ENCODE results near the gene RBPMS2. TPM values are rescaled to one million over a fixed set of nuclear protein-coding genes. Genes with fewer than 3 reads are reported as not detected.

RBPMS2 gene
- total RNA-seq, 1 donor from 2014 or later, result 19.7 TPM

DNA sequence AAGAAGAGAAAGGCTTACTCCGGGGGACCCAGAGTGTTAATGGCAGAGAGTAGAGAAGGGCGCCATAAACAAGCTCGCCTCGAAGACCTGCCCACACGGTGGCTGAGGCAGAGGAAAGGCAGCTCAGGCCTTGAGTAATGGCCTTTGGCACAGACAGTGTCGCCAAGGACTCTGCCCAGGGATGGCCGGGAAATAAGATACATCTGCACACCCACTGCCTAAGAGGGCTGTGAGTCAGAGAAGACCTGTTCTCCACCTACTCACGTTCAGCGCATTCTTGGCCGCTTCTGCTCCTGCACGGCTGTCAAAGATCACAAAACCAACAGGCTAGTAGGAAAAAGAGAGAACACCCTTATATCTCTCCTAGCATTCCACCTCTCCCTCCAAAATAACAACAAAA is 26.2 kb downstream of the RBPMS2 start:
- H3K27ac Mint-ChIP-seq, result no peak overlapping the region
- TF ChIP-seq, protein P1, sequence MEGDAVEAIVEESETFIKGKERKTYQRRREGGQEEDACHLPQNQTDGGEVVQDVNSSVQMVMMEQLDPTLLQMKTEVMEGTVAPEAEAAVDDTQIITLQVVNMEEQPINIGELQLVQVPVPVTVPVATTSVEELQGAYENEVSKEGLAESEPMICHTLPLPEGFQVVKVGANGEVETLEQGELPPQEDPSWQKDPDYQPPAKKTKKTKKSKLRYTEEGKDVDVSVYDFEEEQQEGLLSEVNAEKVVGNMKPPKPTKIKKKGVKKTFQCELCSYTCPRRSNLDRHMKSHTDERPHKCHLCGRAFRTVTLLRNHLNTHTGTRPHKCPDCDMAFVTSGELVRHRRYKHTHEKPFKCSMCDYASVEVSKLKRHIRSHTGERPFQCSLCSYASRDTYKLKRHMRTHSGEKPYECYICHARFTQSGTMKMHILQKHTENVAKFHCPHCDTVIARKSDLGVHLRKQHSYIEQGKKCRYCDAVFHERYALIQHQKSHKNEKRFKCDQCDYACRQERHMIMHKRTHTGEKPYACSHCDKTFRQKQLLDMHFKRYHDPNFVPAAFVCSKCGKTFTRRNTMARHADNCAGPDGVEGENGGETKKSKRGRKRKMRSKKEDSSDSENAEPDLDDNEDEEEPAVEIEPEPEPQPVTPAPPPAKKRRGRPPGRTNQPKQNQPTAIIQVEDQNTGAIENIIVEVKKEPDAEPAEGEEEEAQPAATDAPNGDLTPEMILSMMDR (conservative IDR thresholded peaks at IDR 0.05), result no peak
- no peaks in the 10 kb centered on the region for H3K27me3 Mint-ChIP-seq
- peaks cover 18% of the 10 kb centered on the region for H3K4me1 Mint-ChIP-seq (ENCODE audit: unreplicated experiment)
- no peak overlapping the region for H3K4me3 Mint-ChIP-seq
- H3K9me3 Mint-ChIP-seq, result no peaks in the 10 kb centered on the region
- DNase-seq (ENCODE audit: extremely low spot score, unreplicated experiment), result no peak
- H3K36me3 Mint-ChIP-seq, result no peaks in the 10 kb centered on the region

DNA sequence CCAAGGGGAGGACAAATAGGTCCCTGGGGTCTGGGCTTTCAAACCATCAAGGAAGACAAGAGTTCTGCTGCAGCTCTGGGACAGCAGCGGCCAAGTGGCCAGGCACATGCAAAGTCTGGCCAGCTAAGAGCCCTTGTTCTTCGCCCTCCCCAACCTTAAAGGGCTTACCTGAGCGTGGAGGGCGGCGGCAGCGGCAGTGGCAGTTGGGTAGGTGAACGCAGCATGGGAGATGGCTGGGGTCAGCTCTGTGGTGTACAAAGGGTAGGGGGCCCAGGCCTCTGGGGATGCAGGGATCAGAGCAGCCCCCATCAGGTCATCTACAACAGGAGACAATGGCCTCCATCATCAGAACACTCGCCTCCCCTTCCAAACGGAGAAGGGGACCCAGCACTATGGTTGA is 27.1 kb downstream of the RBPMS2 start:
- no peak overlapping the region for H3K4me3 Mint-ChIP-seq
- no peak overlapping the region for H3K27ac Mint-ChIP-seq
- no peaks in the 10 kb centered on the region for H3K9me3 Mint-ChIP-seq
- no peak for DNase-seq (ENCODE audit: extremely low spot score, unreplicated experiment)
- TF ChIP-seq, protein P1 (conservative IDR thresholded peaks at IDR 0.05), result no peak
- no peaks in the 10 kb centered on the region for H3K36me3 Mint-ChIP-seq
- H3K27me3 Mint-ChIP-seq, result no peaks in the 10 kb centered on the region
- peaks cover 17% of the 10 kb centered on the region for H3K4me1 Mint-ChIP-seq (ENCODE audit: unreplicated experiment)

GRCh38 chr15:64747578-64747977 is 27.8 kb downstream of the RBPMS2 start:
- Mint-ChIP-seq H3K27ac (no peak overlapping the region), H3K4me1 (ENCODE audit: unreplicated experiment) (peaks cover 15% of the 10 kb centered on the region), H3K9me3 (no peaks in the 10 kb centered on the region), H3K36me3 (no peaks in the 10 kb centered on the region), H3K4me3 (no peak overlapping the region), H3K27me3 (no peaks in the 10 kb centered on the region)
- no peak for DNase-seq (ENCODE audit: extremely low spot score, unreplicated experiment)
- TF ChIP-seq, protein P1 (conservative IDR thresholded peaks at IDR 0.05), result no peak

- Mint-ChIP-seq H3K27me3 (no peaks in the 10 kb centered on the region), H3K27ac (no peak overlapping the region), H3K9me3 (no peaks in the 10 kb centered on the region), H3K36me3 (no peaks in the 10 kb centered on the region), H3K4me3 (no peak overlapping the region), H3K4me1 (ENCODE audit: unreplicated experiment) (peaks cover 15% of the 10 kb centered on the region)
- DNase-seq (ENCODE audit: extremely low spot score, unreplicated experiment), result no peak
- TF ChIP-seq, protein P1 (conservative IDR thresholded peaks at IDR 0.05), result no peak
Measured at GRCh38 chr15:64746921-64747320, 28.5 kb downstream of the RBPMS2 start.

DNA sequence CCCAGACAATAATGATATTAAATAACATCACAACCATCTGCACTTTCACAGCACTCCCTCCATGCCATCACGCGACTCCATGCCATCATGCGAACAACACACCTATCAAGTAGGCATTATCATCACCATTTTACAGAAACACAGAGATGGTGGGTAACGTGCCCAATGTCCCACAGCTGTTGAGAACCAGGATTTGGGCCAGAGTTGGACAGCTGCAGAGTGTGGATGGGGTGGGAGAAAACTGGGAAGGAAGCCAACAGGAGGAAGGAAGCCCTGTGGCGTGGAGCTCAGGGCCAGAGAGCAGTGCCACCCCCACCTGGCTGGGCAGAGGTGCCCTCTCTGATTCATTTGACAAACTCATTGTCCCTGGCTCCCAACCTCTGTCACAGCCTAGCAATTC is 29.0 kb downstream of the RBPMS2 start:
- no peaks in the 10 kb centered on the region for H3K36me3 Mint-ChIP-seq
- H3K4me3 Mint-ChIP-seq, result no peak overlapping the region

More for the DNA sequence above, 29.0 kb downstream of the RBPMS2 start:
- no peaks in the 10 kb centered on the region for H3K27me3 Mint-ChIP-seq
- TF ChIP-seq, protein P1 (conservative IDR thresholded peaks at IDR 0.05), result no peak
- peaks cover 15% of the 10 kb centered on the region for H3K4me1 Mint-ChIP-seq (ENCODE audit: unreplicated experiment)
- no peaks in the 10 kb centered on the region for H3K9me3 Mint-ChIP-seq
- no peak overlapping the region for H3K27ac Mint-ChIP-seq
- DNase-seq (ENCODE audit: extremely low spot score, unreplicated experiment), result no peak

Data from type B pancreatic cell (in vitro differentiated cells).